Testis (tissue), 2 donors: Measurements from ENCODE around the gene CHMP2A.

Source experiments
- POLR2A ChIP-seq: fragments of 450-650 bp; IDR thresholded peaks from one replicate; pipeline ENCODE4 v1.6.1; 2017; ENCODE audit warnings: antibody characterized with exemption, mild to moderate bottlenecking, moderate library complexity
- TF ChIP-seq, protein P1 (sequence below), 3 experiments: fragments of 450-650 bp in 2 of 3; fragments of 200-600 bp in 1 of 3; sonication (generic) in 1 of 3; IDR thresholded peaks; one replicate each; pipeline ENCODE4 v1.5.1; 2016 to 2019; ENCODE audit warnings: antibody characterized with exemption in 3 of 3, mild to moderate bottlenecking in 2 of 3, moderate library complexity in 1 of 3

DNA sequence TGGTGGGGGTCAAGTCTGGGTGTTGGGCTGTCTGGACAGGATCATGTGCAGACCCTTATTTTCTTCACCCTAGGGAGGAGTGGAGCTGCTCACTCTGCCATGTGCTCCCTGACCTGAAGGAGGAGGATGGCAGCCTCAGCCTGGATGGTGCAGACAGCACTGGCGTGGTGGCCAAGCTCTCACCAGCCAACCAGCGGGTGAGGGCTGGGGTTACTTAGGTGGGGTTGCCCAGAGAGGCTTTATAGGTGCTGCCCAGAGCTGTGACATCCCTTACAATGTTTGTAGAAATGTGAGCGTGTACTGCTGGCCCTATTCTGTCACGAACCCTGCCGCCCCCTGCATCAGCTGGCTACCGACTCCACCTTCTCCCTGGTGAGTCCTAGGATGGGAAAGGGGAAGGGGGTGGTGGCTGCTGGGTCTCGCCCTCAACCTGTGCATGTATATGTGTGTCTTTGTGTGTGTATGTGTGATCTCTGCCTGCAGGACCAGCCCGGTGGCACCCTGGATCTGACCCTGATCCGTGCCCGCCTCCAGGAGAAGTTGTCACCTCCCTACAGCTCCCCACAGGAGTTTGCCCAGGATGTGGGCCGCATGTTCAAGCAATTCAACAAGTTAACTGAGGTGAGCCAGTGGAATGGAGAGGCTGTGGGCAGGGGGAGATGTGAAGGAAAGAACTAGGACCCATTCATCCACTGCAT is 5.1 kb downstream of the CHMP2A start:
- TF ChIP-seq POLR2A = no peak
- TF ChIP-seq, protein P1, sequence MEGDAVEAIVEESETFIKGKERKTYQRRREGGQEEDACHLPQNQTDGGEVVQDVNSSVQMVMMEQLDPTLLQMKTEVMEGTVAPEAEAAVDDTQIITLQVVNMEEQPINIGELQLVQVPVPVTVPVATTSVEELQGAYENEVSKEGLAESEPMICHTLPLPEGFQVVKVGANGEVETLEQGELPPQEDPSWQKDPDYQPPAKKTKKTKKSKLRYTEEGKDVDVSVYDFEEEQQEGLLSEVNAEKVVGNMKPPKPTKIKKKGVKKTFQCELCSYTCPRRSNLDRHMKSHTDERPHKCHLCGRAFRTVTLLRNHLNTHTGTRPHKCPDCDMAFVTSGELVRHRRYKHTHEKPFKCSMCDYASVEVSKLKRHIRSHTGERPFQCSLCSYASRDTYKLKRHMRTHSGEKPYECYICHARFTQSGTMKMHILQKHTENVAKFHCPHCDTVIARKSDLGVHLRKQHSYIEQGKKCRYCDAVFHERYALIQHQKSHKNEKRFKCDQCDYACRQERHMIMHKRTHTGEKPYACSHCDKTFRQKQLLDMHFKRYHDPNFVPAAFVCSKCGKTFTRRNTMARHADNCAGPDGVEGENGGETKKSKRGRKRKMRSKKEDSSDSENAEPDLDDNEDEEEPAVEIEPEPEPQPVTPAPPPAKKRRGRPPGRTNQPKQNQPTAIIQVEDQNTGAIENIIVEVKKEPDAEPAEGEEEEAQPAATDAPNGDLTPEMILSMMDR (IDR thresholded peaks at IDR 0.05) = no peak
